OCI-LY7 (cell line): ENCODE results near the gene NKAIN2. TPM values are rescaled to one million over a fixed set of nuclear protein-coding genes. Genes with fewer than 3 reads are reported as not detected.
"Not testable (repeated sequence)": the region's sequence is repeated elsewhere in the genome, so short reads cannot be mapped to it uniquely, and the experiment has no call there.

ENCODE experiments used
- BruUV-seq: library from RNA; stranded (reverse); fragments of 400-500 nt; replicated peaks from 2 replicates; lab custom pipeline; 2021; lab: Mats Ljungman, UMichigan
- CTCF ChIA-PET: fragments of 300-600 bp; sonication (Branson Sonifier 250); formaldehyde crosslinking; loops from one replicate; lab custom pipeline; 2022; ENCODE audit warnings: antibody characterized with exemption; ENCODE audit not compliant: unreplicated experiment; lab: Charles Lee
- POLR2A ChIA-PET: fragments of 300-600 bp; sonication (Branson Sonifier 250); formaldehyde crosslinking; loops from one replicate; lab custom pipeline; 2022; ENCODE audit warnings: antibody characterized with exemption; lab: Charles Lee
- DNase-seq: peaks from one replicate; pipeline ENCODE4 v3.0.0-alpha.2; 2015; ENCODE audit warnings: low spot score
- H2AFZ ChIP-seq: fragments of 200-600 bp; sonication (generic), shearing (Covaris generic); 2 replicates; pipeline ENCODE4 v1.6.1; 2014; ENCODE audit warnings: mild to moderate bottlenecking, antibody characterized with exemption, low read length, moderate library complexity
- H3K27ac ChIP-seq: fragments of 200-600 bp; sonication (generic); 2 replicates; pipeline ENCODE4 v1.5.1; 2014; ENCODE audit warnings: mixed run types, low read depth, mild to moderate bottlenecking, moderate library complexity, low read length, inconsistent platforms; ENCODE audit not compliant: poor library complexity, severe bottlenecking
- H3K36me3 ChIP-seq: fragments of 200-600 bp; sonication (generic); 2 replicates; pipeline ENCODE4 v1.6.1; 2014; ENCODE audit warnings: mild to moderate bottlenecking, antibody characterized with exemption, low read length, moderate library complexity, mixed read lengths; ENCODE audit not compliant: insufficient read depth
- H3K4me1 ChIP-seq: fragments of 200-600 bp; sonication (generic); 2 replicates; pipeline ENCODE4 v1.5.1; 2014; ENCODE audit warnings: mild to moderate bottlenecking, low read length; ENCODE audit not compliant: insufficient read depth, poor library complexity, severe bottlenecking
- H3K4me2 ChIP-seq: fragments of 200-600 bp; sonication (generic); 2 replicates; pipeline ENCODE4 v1.6.1; 2014; ENCODE audit warnings: mild to moderate bottlenecking, low read length
- H3K4me3 ChIP-seq: fragments of 200-600 bp; sonication (generic); 2 replicates; pipeline ENCODE4 v1.5.1; 2014; ENCODE audit warnings: mild to moderate bottlenecking, low read depth, low read length; ENCODE audit not compliant: poor library complexity, severe bottlenecking
- H3K79me2 ChIP-seq: fragments of 200-600 bp; sonication (generic); 2 replicates; pipeline ENCODE4 v1.6.1; 2016; ENCODE audit warnings: low read depth, mild to moderate bottlenecking, low read length, moderate library complexity, mixed read lengths; ENCODE audit not compliant: insufficient read depth
- H3K9me2 ChIP-seq: fragments of 200-600 bp; sonication (generic); 2 replicates; pipeline ENCODE4 v1.6.1; 2016; ENCODE audit warnings: mild to moderate bottlenecking, low read length, mixed read lengths; ENCODE audit not compliant: insufficient read depth
- H3K9me3 ChIP-seq: fragments of 200-600 bp; sonication (generic); 2 replicates; pipeline ENCODE4 v1.6.1; 2014; ENCODE audit warnings: mild to moderate bottlenecking, mixed run types, low read length, mixed read lengths
- H4K20me1 ChIP-seq: fragments of 200-600 bp; sonication (generic); 2 replicates; pipeline ENCODE4 v1.6.1; 2014; ENCODE audit warnings: mild to moderate bottlenecking, antibody characterized with exemption, low read length, moderate library complexity, mixed read lengths; ENCODE audit not compliant: insufficient read depth
- CTCF ChIP-seq: fragments of 200-600 bp; sonication (generic); conservative IDR thresholded peaks from 2 replicates; pipeline ENCODE4 v1.5.1; 2014; ENCODE audit warnings: mild to moderate bottlenecking, antibody characterized with exemption, low read length, moderate library complexity, mixed read lengths
- EZH2phosphoT487 ChIP-seq: fragments of 200-600 bp; sonication (generic); IDR thresholded peaks from 2 replicates; pipeline ENCODE4 v1.6.1; 2018; ENCODE audit warnings: low read depth, borderline replicate concordance, mild to moderate bottlenecking, mixed run types, antibody characterized with exemption, low read length, moderate library complexity, mixed read lengths
- intact Hi-C: fragments of 100-400 bp; cut with micrococcal nuclease; formaldehyde crosslinking; loops from one replicate; pipeline ENCODE4 v1.10.0; 2022; ENCODE audit not compliant: unreplicated experiment
- total RNA-seq, 2 experiments: library from RNA; depleted of rRNA in 1 of 2; stranded (reverse); fragments of >200 nt in 1 of 2; shearing (Covaris generic) in 1 of 2; gene quantifications; 2 replicates each; pipeline ENCODE4 v1.2.3, GENCODE V29; 2014 to 2022

The NKAIN2 gene
- total RNA-seq, 2 experiments from 2014 or later, result not detected

- Histone ChIP-seq H3K4me2 (no peak overlapping the region), H3K79me2 (no peaks in the 10 kb centered on the region), H3K36me3 (no peaks in the 10 kb centered on the region), H3K4me3 (no peak overlapping the region), H4K20me1 (no peaks in the 10 kb centered on the region), H2AFZ (no peak overlapping the region), H3K4me1 (no peaks in the 10 kb centered on the region), H3K27ac (no peak overlapping the region), H3K9me3 (no peaks in the 10 kb centered on the region), H3K9me2 (no peaks in the 10 kb centered on the region)
- ChIA-PET CTCF (no interaction called here), POLR2A (no interaction called here)
- DNase-seq, result no peak
- no TSS peak for BruUV-seq
- no peak for TF ChIP-seq CTCF
- no peak for TF ChIP-seq EZH2phosphoT487
- intact Hi-C loops, result no loop called here
Measured at GRCh38 chr6:124164343-124164742, 360.7 kb downstream of the NKAIN2 start.

- H3K27ac ChIP-seq, H3K9me2 ChIP-seq, CTCF ChIA-PET, intact Hi-C loops, BruUV-seq, H3K4me2 ChIP-seq, H3K4me3 ChIP-seq, H2AFZ ChIP-seq, DNase-seq, H3K36me3 ChIP-seq, H3K79me2 ChIP-seq, H3K9me3 ChIP-seq, H3K4me1 ChIP-seq, H4K20me1 ChIP-seq, POLR2A ChIA-PET: not testable (repeated sequence)
Measured at GRCh38 chr6:124167249-124167648, 363.6 kb downstream of the NKAIN2 start.

- ChIA-PET CTCF (no interaction called here), POLR2A (no interaction called here)
- Histone ChIP-seq H3K4me2 (no peak overlapping the region), H3K9me2 (no peaks in the 10 kb centered on the region), H3K4me1 (no peaks in the 10 kb centered on the region), H3K27ac (no peak overlapping the region), H3K4me3 (no peak overlapping the region), H4K20me1 (no peaks in the 10 kb centered on the region), H2AFZ (no peak overlapping the region), H3K9me3 (no peaks in the 10 kb centered on the region), H3K36me3 (no peaks in the 10 kb centered on the region), H3K79me2 (no peaks in the 10 kb centered on the region)
- no TSS peak for BruUV-seq
- DNase-seq, result no peak
- intact Hi-C loops, result no loop called here
- TF ChIP-seq EZH2phosphoT487 (no peak), CTCF (no peak)
Measured at GRCh38 chr6:124190256-124190655, 386.6 kb downstream of the NKAIN2 start.
